ENCODE data around the gene CCDC3. TPM values are rescaled to one million over a fixed set of nuclear protein-coding genes. Genes with fewer than 3 reads are reported as not detected.
A peak's percentile ranks its signal among the peaks of the same experiment; 100 is the strongest.
"Not testable (repeated sequence)": the region's sequence is repeated elsewhere in the genome, so short reads cannot be mapped to it uniquely, and the experiment has no call there.

CCDC3 gene
- total RNA-seq, 4 donors from 2014 or later: 7.9 to 40.6 (median 24.9) TPM

GRCh38 chr10:12874501-12874900, 127.0 kb downstream of the CCDC3 start:
- Histone ChIP-seq H3K27ac (no peak overlapping the region), H3K36me3 (no peaks in the 10 kb centered on the region), H3K9me3 (no peaks in the 10 kb centered on the region), H3K4me3 (no peak overlapping the region), H3K4me1 (peaks cover 7 to 9% of the 10 kb centered on the region in 2 donors), H3K27me3 (no peaks in the 10 kb centered on the region)
- TF ChIP-seq, protein P1, sequence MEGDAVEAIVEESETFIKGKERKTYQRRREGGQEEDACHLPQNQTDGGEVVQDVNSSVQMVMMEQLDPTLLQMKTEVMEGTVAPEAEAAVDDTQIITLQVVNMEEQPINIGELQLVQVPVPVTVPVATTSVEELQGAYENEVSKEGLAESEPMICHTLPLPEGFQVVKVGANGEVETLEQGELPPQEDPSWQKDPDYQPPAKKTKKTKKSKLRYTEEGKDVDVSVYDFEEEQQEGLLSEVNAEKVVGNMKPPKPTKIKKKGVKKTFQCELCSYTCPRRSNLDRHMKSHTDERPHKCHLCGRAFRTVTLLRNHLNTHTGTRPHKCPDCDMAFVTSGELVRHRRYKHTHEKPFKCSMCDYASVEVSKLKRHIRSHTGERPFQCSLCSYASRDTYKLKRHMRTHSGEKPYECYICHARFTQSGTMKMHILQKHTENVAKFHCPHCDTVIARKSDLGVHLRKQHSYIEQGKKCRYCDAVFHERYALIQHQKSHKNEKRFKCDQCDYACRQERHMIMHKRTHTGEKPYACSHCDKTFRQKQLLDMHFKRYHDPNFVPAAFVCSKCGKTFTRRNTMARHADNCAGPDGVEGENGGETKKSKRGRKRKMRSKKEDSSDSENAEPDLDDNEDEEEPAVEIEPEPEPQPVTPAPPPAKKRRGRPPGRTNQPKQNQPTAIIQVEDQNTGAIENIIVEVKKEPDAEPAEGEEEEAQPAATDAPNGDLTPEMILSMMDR (IDR thresholded peaks at IDR 0.05): no peak
- no peak for TF ChIP-seq POLR2A (IDR thresholded peaks at IDR 0.05)
- intact Hi-C loops (cut with DNase I; ENCODE audit: low total_unique reads): no loop called here
- DNase-seq: no peak

- Histone ChIP-seq H3K4me1 (peaks cover 7 to 9% of the 10 kb centered on the region in 2 donors), H3K27ac (peak overlapping the region in 1 of 2 donors; percentile 28), H3K4me3 (no peak overlapping the region), H3K9me3 (no peaks in the 10 kb centered on the region), H3K36me3 (no peaks in the 10 kb centered on the region), H3K27me3 (no peaks in the 10 kb centered on the region)
- intact Hi-C loops (cut with DNase I; ENCODE audit: low total_unique reads): no loop called here
- no peak for DNase-seq
- no peak for TF ChIP-seq POLR2A (IDR thresholded peaks at IDR 0.05)
- TF ChIP-seq, protein P1 (IDR thresholded peaks at IDR 0.05): no peak
These were observed 128.3 kb downstream of the CCDC3 start for GRCh38 chr10:12873172-12873571.

- Histone ChIP-seq H3K9me3 (no peaks in the 10 kb centered on the region), H3K27ac (no peak overlapping the region), H3K36me3 (no peaks in the 10 kb centered on the region), H3K4me3 (no peak overlapping the region), H3K27me3 (no peaks in the 10 kb centered on the region), H3K4me1 (peaks cover 7 to 9% of the 10 kb centered on the region in 2 donors)
- intact Hi-C loops (cut with DNase I; ENCODE audit: low total_unique reads): no loop called here
- TF ChIP-seq, protein P1 (IDR thresholded peaks at IDR 0.05): no peak
- no peak for TF ChIP-seq POLR2A (IDR thresholded peaks at IDR 0.05)
- DNase-seq: no peak
These were observed 128.9 kb downstream of the CCDC3 start for GRCh38 chr10:12872577-12872976.

DNA sequence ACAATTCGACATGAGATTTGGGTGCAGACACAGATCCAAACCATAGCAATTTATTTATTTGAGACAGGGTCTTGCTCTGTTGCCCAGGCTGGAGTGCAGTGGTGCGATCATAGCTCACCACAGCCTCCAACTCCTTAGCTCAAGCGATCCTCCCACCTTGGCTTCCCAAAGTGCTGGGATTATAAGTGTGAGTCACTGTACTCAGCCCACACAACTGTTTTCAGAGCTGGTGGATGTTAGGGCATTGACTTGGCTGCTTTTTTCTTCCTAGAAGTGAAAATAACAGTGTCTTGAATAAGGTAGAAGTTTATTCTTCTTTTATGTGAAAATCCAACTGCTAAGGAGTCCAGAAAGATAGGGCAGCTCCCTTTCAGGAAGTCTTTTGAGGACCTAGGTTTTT, 132.1 kb downstream of the CCDC3 start:
- H3K4me3 ChIP-seq: no peak overlapping the region
- H3K36me3 ChIP-seq: no peaks in the 10 kb centered on the region
- H3K9me3 ChIP-seq: no peaks in the 10 kb centered on the region
- no peak for DNase-seq
- intact Hi-C loops (cut with DNase I; ENCODE audit: low total_unique reads): no loop called here
- no peaks in the 10 kb centered on the region for H3K4me1 ChIP-seq
- H3K27ac ChIP-seq: no peak overlapping the region
- TF ChIP-seq, protein P1 (IDR thresholded peaks at IDR 0.05): no peak
- TF ChIP-seq POLR2A (IDR thresholded peaks at IDR 0.05): no peak
- no peaks in the 10 kb centered on the region for H3K27me3 ChIP-seq

- H3K27me3 ChIP-seq: no peaks in the 10 kb centered on the region
- no peak for DNase-seq
- intact Hi-C loops (cut with DNase I; ENCODE audit: low total_unique reads): no loop called here
- no peak overlapping the region for H3K27ac ChIP-seq
- H3K4me3 ChIP-seq: no peak overlapping the region
- H3K9me3 ChIP-seq: no peaks in the 10 kb centered on the region
- TF ChIP-seq POLR2A (IDR thresholded peaks at IDR 0.05): no peak
- TF ChIP-seq, protein P1 (IDR thresholded peaks at IDR 0.05): no peak
- no peaks in the 10 kb centered on the region for H3K4me1 ChIP-seq
- no peaks in the 10 kb centered on the region for H3K36me3 ChIP-seq
These were observed 133.3 kb downstream of the CCDC3 start for GRCh38 chr10:12868229-12868628.

- H3K27ac ChIP-seq; H3K9me3 ChIP-seq; H3K4me1 ChIP-seq; DNase-seq; H3K27me3 ChIP-seq; H3K36me3 ChIP-seq; intact Hi-C loops (cut with DNase I; ENCODE audit: low total_unique reads); H3K4me3 ChIP-seq: not testable (repeated sequence)
These were observed 136.0 kb downstream of the CCDC3 start for GRCh38 chr10:12865515-12865914.

Measured in uterus (tissue), 4 donors.